Measurements from ENCODE around the gene ATF6B. TPM values are rescaled to one million over a fixed set of nuclear protein-coding genes. Genes with fewer than 3 reads are reported as not detected.

ATF6B gene
- total RNA-seq, 6 experiments from 2014 or later, result 80.0 to 96.2 (median 88.7) TPM

DNA sequence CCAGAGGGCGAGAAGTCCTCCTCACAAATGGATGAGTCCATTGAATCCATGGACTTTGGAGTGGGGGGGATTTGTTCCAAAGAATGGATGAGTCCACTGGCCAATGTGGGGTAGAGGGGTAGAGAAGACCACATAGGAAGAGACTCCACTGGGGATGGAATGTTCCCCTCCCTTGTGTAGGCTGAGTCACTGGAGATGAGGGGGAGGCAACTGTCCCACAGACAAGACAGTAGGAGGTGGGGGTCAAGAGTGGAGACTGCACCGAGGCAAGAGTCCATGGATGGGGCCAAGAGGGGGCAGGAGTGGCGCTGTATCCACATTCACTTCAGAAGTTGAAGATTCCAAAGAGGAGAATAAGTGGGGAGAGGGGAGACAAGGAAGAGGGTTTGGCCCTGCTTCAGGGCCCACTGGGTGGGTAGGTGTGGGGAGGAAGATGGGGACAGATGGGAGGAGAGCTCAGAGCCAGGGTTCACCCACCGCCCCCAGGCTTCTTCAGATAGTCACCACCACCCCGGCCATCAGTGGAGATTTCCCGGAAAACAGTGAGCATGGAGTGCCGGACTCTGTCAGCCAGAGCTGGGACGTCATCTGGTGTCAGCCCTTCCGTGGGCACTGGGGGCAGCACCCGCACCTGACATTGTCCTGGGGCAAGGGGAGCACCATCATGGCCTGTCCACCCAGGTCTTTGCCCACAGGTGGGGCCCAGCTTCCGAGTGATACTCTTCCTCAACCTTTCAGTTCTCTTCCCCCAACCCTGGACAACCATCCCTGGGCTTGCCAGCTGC, 41.0 kb upstream of the ATF6B start:
- Mint-ChIP-seq H3K27me3 (ENCODE audit: insufficient read depth) (peaks cover 9% of the 10 kb centered on the region), H3K36me3 (ENCODE audit: low read depth) (peaks cover 34% of the 10 kb centered on the region), H3K4me1 (ENCODE audit: low read depth) (peaks cover 52% of the 10 kb centered on the region)

DNA sequence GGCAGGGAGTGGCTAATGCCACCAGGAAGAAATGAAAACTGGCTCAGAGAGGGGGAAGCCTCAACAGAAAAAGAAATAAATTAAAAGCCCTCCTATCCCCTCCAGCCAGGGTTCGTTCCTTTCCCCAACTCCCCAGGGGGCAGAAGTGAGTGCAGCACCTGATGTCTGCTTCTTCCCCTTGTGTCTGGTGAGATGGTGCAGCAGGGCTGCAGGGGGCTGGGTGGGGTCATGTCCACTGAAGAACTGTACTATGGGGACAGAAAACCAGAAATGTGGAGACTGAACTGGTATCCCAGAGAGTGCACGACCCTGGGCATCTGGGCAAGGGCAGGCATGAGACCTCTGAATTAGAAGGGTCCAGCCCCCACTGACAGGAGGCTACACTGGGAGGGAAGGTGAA, 40.3 kb upstream of the ATF6B start:
- TF ChIP-seq, protein P1, sequence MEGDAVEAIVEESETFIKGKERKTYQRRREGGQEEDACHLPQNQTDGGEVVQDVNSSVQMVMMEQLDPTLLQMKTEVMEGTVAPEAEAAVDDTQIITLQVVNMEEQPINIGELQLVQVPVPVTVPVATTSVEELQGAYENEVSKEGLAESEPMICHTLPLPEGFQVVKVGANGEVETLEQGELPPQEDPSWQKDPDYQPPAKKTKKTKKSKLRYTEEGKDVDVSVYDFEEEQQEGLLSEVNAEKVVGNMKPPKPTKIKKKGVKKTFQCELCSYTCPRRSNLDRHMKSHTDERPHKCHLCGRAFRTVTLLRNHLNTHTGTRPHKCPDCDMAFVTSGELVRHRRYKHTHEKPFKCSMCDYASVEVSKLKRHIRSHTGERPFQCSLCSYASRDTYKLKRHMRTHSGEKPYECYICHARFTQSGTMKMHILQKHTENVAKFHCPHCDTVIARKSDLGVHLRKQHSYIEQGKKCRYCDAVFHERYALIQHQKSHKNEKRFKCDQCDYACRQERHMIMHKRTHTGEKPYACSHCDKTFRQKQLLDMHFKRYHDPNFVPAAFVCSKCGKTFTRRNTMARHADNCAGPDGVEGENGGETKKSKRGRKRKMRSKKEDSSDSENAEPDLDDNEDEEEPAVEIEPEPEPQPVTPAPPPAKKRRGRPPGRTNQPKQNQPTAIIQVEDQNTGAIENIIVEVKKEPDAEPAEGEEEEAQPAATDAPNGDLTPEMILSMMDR (IDR thresholded peaks at IDR 0.05), result no peak
- Mint-ChIP-seq H3K4me3 (no peak overlapping the region), H3K27ac (peak overlapping the region; percentile 14; the same call in 1 of the 2 replicates), H3K27me3 (ENCODE audit: insufficient read depth) (peaks cover 9% of the 10 kb centered on the region), H3K36me3 (ENCODE audit: low read depth) (peaks cover 33% of the 10 kb centered on the region), H3K9me3 (no peaks in the 10 kb centered on the region), H3K4me1 (ENCODE audit: low read depth) (peaks cover 46% of the 10 kb centered on the region)
- no peak for DNase-seq

More for the DNA sequence above, 41.0 kb upstream of the ATF6B start:
- Mint-ChIP-seq H3K4me3 (no peak overlapping the region), H3K27ac (peak overlapping the region; percentile 61), H3K9me3 (no peaks in the 10 kb centered on the region)
- no peak for DNase-seq
- TF ChIP-seq, protein P1 (IDR thresholded peaks at IDR 0.05), result no peak

DNA sequence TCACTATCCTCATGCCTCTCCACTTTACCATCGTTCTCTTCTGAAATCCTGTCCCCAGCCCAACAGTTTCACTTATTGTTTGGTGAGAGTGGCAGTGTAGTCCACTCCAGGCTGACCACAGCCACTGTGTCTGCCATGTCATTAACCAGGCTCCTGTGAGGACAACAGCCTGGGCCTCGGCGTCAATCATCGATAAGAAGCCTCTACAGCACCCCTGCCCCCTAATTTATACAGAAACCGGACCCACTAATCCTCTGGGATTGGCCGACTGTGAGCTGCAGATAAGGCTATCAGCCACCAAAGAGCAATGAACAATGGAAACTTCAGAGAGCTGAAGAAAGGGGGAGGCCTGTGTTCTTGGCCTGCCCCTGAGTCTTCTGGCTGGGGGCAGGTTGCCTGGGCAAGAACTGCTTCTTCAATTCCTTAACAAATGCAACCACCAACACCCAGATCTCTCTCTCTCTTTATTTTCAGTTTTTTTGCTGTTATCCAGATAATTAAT, 39.8 kb upstream of the ATF6B start:
- no peak overlapping the region for H3K4me3 Mint-ChIP-seq
- H3K9me3 Mint-ChIP-seq, result no peaks in the 10 kb centered on the region
- no peak for DNase-seq
- H3K27ac Mint-ChIP-seq, result peak overlapping the region; percentile 30; the same call in 1 of the 2 replicates
- H3K27me3 Mint-ChIP-seq (ENCODE audit: insufficient read depth), result peaks cover 9% of the 10 kb centered on the region
- H3K36me3 Mint-ChIP-seq (ENCODE audit: low read depth), result peaks cover 33% of the 10 kb centered on the region
- TF ChIP-seq, protein P1 (IDR thresholded peaks at IDR 0.05), result no peak
- H3K4me1 Mint-ChIP-seq (ENCODE audit: low read depth), result peaks cover 40% of the 10 kb centered on the region

DNA sequence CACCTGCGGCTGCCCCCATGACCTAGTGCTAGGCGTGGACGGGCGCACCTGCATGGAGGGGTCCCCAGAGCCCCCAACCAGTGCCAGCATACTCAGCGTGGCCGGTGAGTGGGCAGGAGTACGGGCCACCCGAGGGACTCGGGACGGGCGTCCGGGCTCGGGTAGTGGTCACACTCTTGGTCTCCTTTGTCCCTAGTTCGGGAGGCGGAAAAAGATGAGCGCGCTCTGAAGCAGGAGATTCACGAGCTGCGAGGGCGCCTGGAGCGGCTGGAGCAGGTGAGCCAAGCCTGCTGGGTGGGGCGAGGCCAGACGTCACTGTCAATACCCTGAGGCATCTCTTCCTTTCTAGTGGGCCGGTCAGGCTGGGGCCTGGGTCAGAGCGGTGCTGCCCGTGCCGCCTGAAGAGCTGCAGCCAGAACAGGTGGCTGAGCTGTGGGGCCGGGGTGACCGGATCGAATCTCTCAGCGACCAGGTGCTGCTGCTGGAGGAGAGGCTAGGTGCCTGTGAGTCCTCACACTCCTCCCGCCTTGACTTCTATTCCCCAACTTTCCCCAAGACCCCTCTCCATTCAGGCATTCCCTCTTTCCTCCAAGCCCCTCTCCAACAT, 39.2 kb upstream of the ATF6B start:
- no peak overlapping the region for H3K27ac Mint-ChIP-seq
- TF ChIP-seq, protein P1 (IDR thresholded peaks at IDR 0.05), result no peak

DNA sequence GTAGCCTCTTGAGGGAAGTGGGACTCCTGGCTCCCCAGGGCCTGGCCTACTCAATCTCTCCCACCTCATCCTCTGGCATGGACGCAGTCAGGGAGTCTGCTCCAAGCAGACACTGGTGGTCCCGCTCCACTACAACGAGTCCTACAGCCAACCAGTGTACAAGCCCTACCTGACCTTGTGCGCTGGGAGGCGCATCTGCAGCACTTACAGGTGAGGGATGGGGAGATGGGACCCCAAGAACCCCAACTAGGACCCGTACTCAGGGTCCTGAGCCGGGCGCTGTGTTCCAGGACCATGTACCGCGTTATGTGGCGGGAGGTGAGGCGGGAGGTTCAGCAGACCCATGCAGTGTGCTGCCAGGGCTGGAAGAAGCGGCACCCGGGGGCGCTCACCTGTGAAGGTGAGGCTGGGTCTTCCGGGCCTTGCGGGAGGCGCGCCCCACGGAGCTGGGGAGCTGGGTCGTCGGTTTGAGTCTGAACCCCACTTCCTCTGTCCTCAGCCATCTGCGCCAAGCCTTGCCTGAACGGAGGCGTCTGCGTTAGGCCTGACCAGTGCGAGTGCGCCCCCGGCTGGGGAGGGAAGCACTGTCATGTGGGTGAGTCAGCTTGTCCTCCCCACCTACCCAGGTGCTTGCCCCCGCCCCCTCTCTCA, 38.5 kb upstream of the ATF6B start:
- H3K27me3 Mint-ChIP-seq (ENCODE audit: insufficient read depth), result peaks cover 11% of the 10 kb centered on the region
- TF ChIP-seq, protein P1 (IDR thresholded peaks at IDR 0.05), result no peak; the same call in 1 of the 2 replicates
- no peak for DNase-seq
- H3K4me3 Mint-ChIP-seq, result no peak overlapping the region
- peaks cover 32% of the 10 kb centered on the region for H3K36me3 Mint-ChIP-seq (ENCODE audit: low read depth)
- no peaks in the 10 kb centered on the region for H3K9me3 Mint-ChIP-seq
- H3K27ac Mint-ChIP-seq, result no peak overlapping the region
- H3K4me1 Mint-ChIP-seq (ENCODE audit: low read depth), result peaks cover 35% of the 10 kb centered on the region

More for the DNA sequence above, 39.2 kb upstream of the ATF6B start:
- H3K9me3 Mint-ChIP-seq, result no peaks in the 10 kb centered on the region
- peaks cover 37% of the 10 kb centered on the region for H3K4me1 Mint-ChIP-seq (ENCODE audit: low read depth)
- no peak for DNase-seq
- peaks cover 11% of the 10 kb centered on the region for H3K27me3 Mint-ChIP-seq (ENCODE audit: insufficient read depth)
- no peak overlapping the region for H3K4me3 Mint-ChIP-seq
- peaks cover 33% of the 10 kb centered on the region for H3K36me3 Mint-ChIP-seq (ENCODE audit: low read depth)
